Right lobe of liver (tissue), 4 donors: ENCODE results near the gene RALGPS1.

ENCODE experiments used
- CTCF ChIP-seq, 4 donors: fragments of 200-600 bp in 3 of 4; fragments of 450-650 bp in 1 of 4; IDR thresholded peaks; one replicate each; pipeline versions ENCODE4 v1.5.1 to v1.8.0; 2016 to 2022; ENCODE audit warnings: antibody characterized with exemption in 4 of 4, mild to moderate bottlenecking in 2 of 4
- POLR2A ChIP-seq: fragments of 450-650 bp; IDR thresholded peaks from one replicate; pipeline ENCODE4 v1.6.1; 2017; ENCODE audit warnings: antibody characterized with exemption, mild to moderate bottlenecking
- donor health status: DM: no; HTN: no; CAD: no.
- donor health status: DM: no; HTN: no; CAD: no.
- donor health status: DM: no; HTN: yes; CAD: no.

- TF ChIP-seq POLR2A (no peak), CTCF (IDR thresholded peaks at IDR 0.05) (no peak)
Measured at GRCh38 chr9:127020036-127020801, 105.6 kb downstream of the RALGPS1 start.
